Ovary (tissue), 3 donors: ENCODE results near the gene PID1.

Experiments
- EP300 ChIP-seq: sonication (generic); formaldehyde crosslinking; IDR thresholded peaks from one replicate; pipeline ENCODE4 v1.6.1; 2017; ENCODE audit warnings: antibody characterized with exemption
- POLR2A ChIP-seq: fragments of 450-650 bp; IDR thresholded peaks from one replicate; pipeline ENCODE4 v1.6.1; 2017; ENCODE audit warnings: antibody characterized with exemption, mild to moderate bottlenecking, moderate library complexity
- TF ChIP-seq, protein P1 (sequence below), 3 donors: fragments of 450-650 bp in 2 of 3; fragments of 200-600 bp in 1 of 3; IDR thresholded peaks; one replicate each; pipeline versions ENCODE4 v1.5.1 to v1.8.0; 2016 to 2022; ENCODE audit warnings: antibody characterized with exemption in 3 of 3, mild to moderate bottlenecking in 1 of 3
- donor health status: DM: no; HTN: no; CAD: no.

DNA sequence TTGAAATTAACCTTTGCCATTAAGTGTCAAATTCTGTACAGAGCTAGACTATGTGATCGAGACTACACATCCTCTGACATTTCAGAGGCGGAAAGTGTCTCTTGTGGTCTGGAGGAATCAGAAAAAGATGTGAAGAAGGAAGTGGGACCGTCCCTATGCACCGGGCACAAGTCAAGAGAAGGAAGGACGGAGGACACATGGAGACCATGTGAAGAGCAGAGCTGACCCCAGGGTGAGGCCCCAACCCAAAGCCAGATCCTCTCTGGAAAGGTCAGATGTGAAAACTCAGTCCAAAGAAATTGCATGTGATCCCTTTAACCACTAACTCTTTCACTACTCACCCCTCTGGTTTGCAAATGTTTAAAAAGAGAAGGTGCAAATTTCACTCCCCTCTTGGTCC, 92.4 kb downstream of the PID1 start:
- TF ChIP-seq, protein P1, sequence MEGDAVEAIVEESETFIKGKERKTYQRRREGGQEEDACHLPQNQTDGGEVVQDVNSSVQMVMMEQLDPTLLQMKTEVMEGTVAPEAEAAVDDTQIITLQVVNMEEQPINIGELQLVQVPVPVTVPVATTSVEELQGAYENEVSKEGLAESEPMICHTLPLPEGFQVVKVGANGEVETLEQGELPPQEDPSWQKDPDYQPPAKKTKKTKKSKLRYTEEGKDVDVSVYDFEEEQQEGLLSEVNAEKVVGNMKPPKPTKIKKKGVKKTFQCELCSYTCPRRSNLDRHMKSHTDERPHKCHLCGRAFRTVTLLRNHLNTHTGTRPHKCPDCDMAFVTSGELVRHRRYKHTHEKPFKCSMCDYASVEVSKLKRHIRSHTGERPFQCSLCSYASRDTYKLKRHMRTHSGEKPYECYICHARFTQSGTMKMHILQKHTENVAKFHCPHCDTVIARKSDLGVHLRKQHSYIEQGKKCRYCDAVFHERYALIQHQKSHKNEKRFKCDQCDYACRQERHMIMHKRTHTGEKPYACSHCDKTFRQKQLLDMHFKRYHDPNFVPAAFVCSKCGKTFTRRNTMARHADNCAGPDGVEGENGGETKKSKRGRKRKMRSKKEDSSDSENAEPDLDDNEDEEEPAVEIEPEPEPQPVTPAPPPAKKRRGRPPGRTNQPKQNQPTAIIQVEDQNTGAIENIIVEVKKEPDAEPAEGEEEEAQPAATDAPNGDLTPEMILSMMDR (IDR thresholded peaks at IDR 0.05), result no peak
- TF ChIP-seq POLR2A (no peak), EP300 (no peak)
